ENCODE data around the gene CD52.
A peak's percentile ranks its signal among the peaks of the same experiment; 100 is the strongest.
"Not testable (repeated sequence)": the region's sequence is repeated elsewhere in the genome, so short reads cannot be mapped to it uniquely, and the experiment has no call there.

The CD52 gene

DNA sequence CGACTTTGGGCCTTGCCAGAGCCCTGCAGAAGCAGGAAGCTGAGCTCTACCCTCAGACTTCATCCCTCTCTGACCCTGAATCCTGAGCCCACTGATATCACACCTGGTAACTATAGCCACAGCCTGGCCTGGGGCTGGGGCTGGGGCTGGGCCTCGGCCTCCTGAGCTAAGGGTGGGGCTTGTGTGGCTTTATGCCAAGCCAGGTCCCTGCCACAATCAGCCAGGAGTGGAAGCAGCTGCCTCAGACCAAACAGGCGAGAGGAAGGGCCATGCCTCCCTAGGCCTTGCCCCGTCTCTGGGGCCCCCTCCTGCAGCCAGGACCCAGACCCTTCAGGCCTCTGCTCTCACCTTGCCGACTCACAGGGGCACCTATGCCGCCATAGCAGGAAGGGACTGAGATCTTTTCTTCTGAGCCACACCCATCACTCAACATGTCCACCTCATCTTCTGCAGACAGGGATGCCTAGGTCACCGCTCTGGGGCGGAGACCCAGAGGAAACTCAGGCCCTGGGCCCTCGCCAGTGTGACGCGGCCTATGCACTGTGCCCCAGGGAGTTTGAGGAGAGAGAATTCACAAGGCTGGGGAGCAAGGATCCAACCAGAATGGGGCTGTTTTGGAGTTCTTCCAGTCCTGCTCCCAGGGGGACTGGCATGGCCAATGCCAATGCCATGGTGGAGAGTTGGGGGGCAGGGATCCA, 17.0 kb upstream of the CD52 start:
- DNase-seq (ENCODE audit: low read depth in 2 of 2), result no peak

DNA sequence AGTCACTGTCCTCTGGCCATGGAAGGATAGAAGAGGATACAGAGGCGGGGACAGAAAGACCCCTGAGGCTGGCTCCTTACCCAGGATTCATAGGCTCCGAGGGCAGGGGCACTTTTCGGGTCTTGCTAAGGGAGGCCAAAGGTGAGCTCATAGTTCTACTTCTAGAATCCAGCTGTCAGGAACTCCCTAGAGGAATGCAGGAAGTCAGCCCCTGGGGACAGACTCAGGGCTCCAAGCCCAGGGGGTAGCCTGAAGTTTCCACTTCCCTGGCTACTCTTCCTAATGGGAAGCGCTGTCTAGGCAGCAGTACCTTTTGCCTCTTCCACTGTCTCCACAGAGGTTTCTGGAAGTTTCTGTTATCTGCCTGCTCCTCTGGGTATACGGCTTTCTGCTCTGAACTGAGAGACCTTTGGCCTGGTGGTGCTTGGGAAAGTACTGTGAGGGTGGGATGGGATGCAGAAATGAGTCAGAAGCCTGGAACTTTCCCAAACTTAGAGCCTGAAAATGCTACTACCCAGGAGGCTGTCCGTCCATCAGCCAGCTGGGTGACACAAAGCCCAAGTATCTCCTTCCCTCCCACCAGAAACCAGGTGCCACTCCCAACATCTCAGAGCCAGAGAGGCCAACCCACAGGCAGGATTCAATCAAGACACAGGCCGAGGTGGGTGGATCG, 14.9 kb upstream of the CD52 start:
- no peak for DNase-seq (ENCODE audit: low read depth in 2 of 2)

DNA sequence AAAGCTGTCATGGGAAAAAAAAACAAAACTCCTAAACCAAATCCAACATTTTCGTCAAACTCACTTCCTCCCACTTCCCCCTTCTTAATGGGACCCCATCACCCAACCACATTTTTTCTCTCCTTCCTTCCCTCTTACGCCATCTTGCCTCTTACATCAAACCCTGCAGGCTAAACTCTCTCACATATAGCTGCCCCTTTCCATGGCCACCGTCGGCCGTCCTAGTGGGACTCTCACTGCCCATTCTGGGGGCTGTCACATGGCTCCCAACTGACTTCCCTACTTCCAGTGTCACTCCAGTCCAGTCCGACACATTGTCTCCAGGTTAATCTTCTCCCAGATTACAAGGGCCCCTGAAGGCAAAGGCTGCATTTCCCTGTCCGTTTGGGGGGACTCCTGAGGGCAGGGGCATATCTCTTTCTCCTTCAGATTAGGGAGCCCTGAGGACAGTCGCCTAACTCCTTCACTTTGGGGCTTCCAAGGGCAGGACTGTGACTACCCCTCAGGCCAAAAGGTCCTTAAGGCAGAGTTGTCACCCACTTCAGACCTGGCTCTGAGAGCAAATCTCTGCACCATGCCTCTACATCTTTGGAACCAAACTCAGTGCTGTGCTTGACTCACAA, 12.0 kb upstream of the CD52 start:
- DNase-seq (ENCODE audit: low read depth in 2 of 2), result no peak

- peak; percentile 86 to 91 for DNase-seq (ENCODE audit: low read depth in 2 of 2)
Observed at GRCh38 chr1:26306290-26307229, 11.2 kb upstream of the CD52 start, which contains the start of gene UBXN11. UBXN11 (minus strand) TSS chr1:26306636; CDS start chr1:26302883, 3,753 bp downstream.

GRCh38 chr1:26307363-26307781, 10.4 kb upstream of the CD52 start:
- no peak for DNase-seq (ENCODE audit: low read depth in 2 of 2)

DNA sequence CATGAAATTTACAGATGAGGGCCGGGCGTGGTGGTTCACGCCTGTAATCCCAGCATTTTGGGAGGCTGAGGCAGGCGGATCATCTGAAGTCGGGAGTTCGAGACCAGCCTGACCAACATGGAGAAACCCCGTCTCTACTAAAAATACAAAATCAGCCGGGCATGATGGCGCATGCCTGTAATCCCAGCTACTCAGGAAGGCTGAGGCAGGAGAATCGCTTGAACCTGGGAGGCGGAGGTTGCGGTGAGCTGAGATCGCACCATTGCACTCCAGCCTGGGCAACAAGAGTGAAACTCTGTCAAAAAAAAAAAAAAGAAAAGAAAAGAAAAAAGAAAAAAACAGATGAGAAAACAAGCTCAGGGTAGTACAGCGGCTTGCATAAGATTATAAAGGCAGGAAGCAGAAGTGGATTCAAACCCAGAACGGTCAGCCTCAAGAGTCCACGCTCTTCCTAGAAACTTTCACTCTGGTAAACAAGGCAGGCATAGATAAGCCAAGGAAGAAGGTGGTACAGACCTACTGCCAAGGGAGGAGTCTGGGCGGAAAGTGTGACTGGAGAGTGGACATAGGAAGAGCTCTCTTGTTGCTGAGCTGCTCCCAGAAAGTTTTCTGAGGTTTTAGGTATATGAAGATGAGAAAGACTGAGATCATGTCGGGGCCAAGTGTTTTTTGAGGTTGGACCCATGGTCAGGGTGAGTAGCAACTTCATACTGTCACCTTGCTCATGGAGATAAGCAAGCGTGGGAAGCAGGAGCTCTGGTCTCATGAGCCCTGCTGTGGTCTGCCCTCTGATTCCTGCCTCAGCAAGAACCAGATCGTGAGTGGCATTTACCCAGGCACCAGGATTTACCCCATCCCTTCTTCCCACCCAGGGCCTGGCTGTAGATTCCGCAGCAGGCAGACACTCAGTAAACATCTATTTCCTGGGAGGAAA, 9.5 kb upstream of the CD52 start:
- peak in 1 of 2 donors; percentile 27 for DNase-seq (ENCODE audit: low read depth in 2 of 2)

- no peak for DNase-seq (ENCODE audit: low read depth in 2 of 2)
Observed at GRCh38 chr1:26314501-26314900, 3.3 kb upstream of the CD52 start.

GRCh38 chr1:26315874-26316850, 1.6 kb upstream of the CD52 start:
- DNase-seq (ENCODE audit: low read depth in 2 of 2), result no peak

- no peak for DNase-seq (ENCODE audit: low read depth in 2 of 2)
Observed at GRCh38 chr1:26317146-26317545, 612 bp upstream of the CD52 start.

- DNase-seq (ENCODE audit: low read depth in 2 of 2), result peak; percentile 44 to 45
Observed at GRCh38 chr1:26318338-26319064, 743 bp downstream of the CD52 start.

- DNase-seq (ENCODE audit: low read depth in 2 of 2), result no peak
Observed at GRCh38 chr1:26320896-26321295, 3.1 kb downstream of the CD52 start.

DNA sequence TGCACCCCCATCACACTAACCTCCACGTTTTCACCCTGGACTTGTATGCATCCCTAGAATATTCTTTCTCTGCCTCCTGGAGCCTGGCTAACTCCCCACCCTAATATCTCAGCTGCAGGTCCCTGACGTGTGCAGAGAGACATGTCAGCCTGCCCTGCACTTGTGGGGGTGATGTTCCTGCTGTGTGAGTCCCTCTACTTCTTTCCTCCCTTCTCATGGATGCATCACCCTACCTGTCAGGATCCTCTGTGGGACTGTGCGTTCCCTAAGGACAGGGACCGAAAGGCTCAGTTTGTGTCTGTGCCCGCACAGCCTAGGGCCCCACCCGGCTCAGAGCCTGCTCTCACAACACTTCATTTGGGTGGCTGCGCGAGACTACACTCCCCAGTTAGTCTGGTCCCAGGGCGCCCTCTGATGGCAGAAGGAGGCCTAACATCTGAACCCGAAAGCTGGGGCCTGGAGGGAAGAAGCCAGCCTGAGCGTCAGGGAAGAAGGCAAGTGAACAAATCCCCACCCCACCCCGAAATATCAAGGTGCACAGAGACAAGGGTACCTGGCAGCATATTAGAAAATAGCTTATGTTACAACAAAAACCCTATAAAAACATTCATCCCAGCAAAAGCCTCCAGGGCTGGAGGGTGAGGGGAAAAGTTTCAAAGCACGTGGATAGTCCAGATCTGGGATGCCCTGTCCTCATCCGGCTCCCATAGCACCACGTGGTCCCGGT, 3.7 kb downstream of the CD52 start:
- DNase-seq (ENCODE audit: low read depth in 2 of 2), result peak; percentile 91 to 98

DNA sequence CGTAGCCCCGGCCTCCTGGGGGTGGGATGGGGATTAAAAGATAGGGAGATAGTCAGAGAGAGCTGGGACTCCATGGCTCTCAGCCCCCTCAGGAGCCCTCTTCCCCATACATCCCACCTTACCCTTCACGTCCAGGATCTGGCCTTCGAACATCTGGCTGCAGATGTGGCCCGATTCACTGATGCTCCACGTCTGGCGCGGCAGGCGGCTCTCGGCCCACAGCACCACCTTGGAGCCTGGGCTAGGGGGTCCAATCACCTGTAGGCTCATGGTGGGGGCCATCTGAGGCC, 4.2 kb downstream of the CD52 start:
- DNase-seq (ENCODE audit: low read depth in 2 of 2), result no peak

DNA sequence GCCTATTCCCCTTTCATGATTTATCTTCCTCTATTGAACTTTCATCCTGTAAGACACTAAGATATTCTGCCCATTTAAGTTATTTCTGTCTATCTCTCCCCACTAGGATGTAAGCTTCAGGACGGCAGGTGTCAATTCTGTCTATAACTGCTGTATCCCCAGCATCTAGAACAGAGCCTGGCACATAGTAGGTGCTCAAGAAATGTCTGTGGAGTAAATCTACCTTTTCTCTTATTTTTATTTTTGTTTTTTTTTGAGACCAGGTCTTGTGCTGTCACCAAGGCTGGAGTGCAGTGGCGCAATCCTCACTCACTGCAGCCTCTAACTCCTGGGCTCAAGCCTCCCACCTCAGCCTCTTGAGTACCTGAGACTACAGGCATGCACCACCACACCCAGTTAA, 5.6 kb downstream of the CD52 start:
- DNase-seq (ENCODE audit: low read depth in 2 of 2), result no peak

- DNase-seq (ENCODE audit: low read depth in 2 of 2), result no peak
Observed at GRCh38 chr1:26324550-26324949, 6.8 kb downstream of the CD52 start.

DNA sequence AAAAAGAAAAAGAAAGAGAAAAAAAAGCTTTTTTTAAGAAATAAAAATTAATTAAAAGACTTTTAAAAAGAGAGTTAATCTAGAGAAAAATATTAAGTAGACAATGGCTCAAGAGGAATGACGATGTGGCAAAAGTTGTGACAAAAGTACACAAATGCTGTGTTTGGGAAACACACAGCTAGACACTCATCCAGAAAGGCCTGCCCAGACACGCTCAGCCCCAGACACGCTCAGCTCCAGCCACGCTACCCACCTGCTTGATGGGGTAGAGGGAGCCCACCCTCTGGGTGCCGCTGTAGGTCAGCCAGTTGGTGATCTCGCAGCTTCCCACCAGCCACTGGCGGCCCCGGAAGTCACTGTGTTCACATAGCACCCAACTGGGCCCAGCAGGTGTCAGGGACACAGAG, 10.2 kb downstream of the CD52 start:
- no peak for DNase-seq (ENCODE audit: low read depth in 2 of 2)

DNA sequence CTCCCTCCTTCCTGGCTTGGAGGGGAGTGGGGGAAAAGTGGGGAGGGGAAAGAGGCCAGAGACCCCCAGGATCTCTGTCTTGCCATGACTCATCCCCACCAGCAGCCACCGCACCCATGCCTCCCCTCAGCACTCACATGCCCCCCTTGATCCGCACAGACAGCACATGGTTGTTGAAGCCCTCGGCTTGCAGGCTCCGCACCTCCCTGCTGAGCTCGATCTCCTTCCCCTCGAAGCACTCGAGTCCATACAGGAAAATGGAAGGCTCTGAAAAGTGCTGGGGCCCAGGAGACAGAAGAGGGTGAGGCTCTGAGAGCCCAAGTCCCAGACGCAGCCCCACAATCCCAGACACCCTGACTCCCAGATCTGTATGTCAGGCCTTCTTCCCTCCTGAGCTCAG, 10.8 kb downstream of the CD52 start:
- DNase-seq (ENCODE audit: low read depth in 2 of 2), result no peak

GRCh38 chr1:26329380-26329779, 11.6 kb downstream of the CD52 start:
- not testable (repeated sequence) for DNase-seq (ENCODE audit: low read depth in 2 of 2)
